BLaER1 treated with 17β-estradiol and CSF1 and Interleukin-3, amounts not matched to agents 10 nM and 100 nM (cell line): ENCODE data around the gene TRIM28.
A peak's percentile ranks its signal among the peaks of the same experiment; 100 is the strongest.

Experiments
- H3K27ac ChIP-seq, 11 experiments: shearing (Covaris generic); formaldehyde crosslinking; 2 replicates each; pipeline ENCODE4 v1.8.1; 2022
- H3K27me3 ChIP-seq, 11 experiments: shearing (Covaris generic); formaldehyde crosslinking; 2 replicates each; pipeline ENCODE4 v1.8.1; 2022
- H3K36me3 ChIP-seq, 11 experiments: shearing (Covaris generic); formaldehyde crosslinking; 2 replicates each; pipeline ENCODE4 v1.8.1; 2022
- H3K4me1 ChIP-seq, 10 experiments: shearing (Covaris generic); formaldehyde crosslinking; 2 replicates each; pipeline ENCODE4 v1.8.1; 2022
- H3K4me2 ChIP-seq, 11 experiments: shearing (Covaris generic); formaldehyde crosslinking; 2 replicates each; pipeline ENCODE4 v1.8.1; 2022
- H3K4me3 ChIP-seq, 10 experiments: shearing (Covaris generic); formaldehyde crosslinking; 2 replicates each; pipeline ENCODE4 v1.8.1; 2022
- H3K9ac ChIP-seq, 11 experiments: shearing (Covaris generic); formaldehyde crosslinking; 2 replicates each; pipeline ENCODE4 v1.8.1; 2022
- H3K9me3 ChIP-seq, 11 experiments: shearing (Covaris generic); formaldehyde crosslinking; replicated peaks in 1 of 11; 2 replicates each; pipeline ENCODE4 v1.8.1; 2022
- H4K20me1 ChIP-seq, 11 experiments: shearing (Covaris generic); formaldehyde crosslinking; 2 replicates each; pipeline ENCODE4 v1.8.1; 2022
- Cebpa-rat ChIP-seq, 11 experiments: shearing (Covaris generic); IDR thresholded peaks; 2 replicates each; pipeline ENCODE4 v1.8.1; 2022

Gene TRIM28

GRCh38 chr19:58581227-58582141, 37.6 kb downstream of the TRIM28 start:
- Histone ChIP-seq H3K4me3 (no peak overlapping the region), H3K36me3 (peaks cover 32 to 57% (median 42%) of the 10 kb centered on the region in 11 experiments), H3K9ac (no peak overlapping the region), H3K4me1 (peaks cover 36 to 44% (median 40%) of the 10 kb centered on the region in 10 experiments), H3K27me3 (no peaks in the 10 kb centered on the region), H3K9me3 (no peaks in the 10 kb centered on the region), H3K4me2 (peak overlapping the region in 1 of 11 experiments; percentile 37; a peak in 2 of 22 replicates), H3K27ac (peak overlapping the region in 2 of 11 experiments; percentile 41 to 42; a peak in 2 of 22 replicates), H4K20me1 (peaks cover 0 to 47% (median 12%) of the 10 kb centered on the region in 11 experiments; a peak in 13 of 22 replicates)
- TF ChIP-seq Cebpa-rat (IDR thresholded peaks at IDR 0.05) = no peak

GRCh38 chr19:58582985-58583384, 39.1 kb downstream of the TRIM28 start:
- TF ChIP-seq Cebpa-rat (IDR thresholded peaks at IDR 0.05) = no peak

GRCh38 chr19:58584498-58585441, 40.9 kb downstream of the TRIM28 start:
- Histone ChIP-seq H3K9me3 (no peaks in the 10 kb centered on the region), H4K20me1 (peaks cover 0 to 29% (median 12%) of the 10 kb centered on the region in 11 experiments; a peak in 13 of 22 replicates), H3K4me3 (no peak overlapping the region), H3K27me3 (no peaks in the 10 kb centered on the region), H3K9ac (no peak overlapping the region), H3K27ac (no peak overlapping the region), H3K4me1 (peaks cover 4 to 11% (median 9%) of the 10 kb centered on the region in 10 experiments), H3K36me3 (peaks cover 27 to 42% (median 37%) of the 10 kb centered on the region in 11 experiments), H3K4me2 (no peak overlapping the region)
- no peak for TF ChIP-seq Cebpa-rat (IDR thresholded peaks at IDR 0.05)

More at GRCh38 chr19:58582985-58583384, 39.1 kb downstream of the TRIM28 start:
- H4K20me1 ChIP-seq = peaks cover 0 to 45% (median 12%) of the 10 kb centered on the region in 11 experiments; a peak in 13 of 22 replicates
- H3K27me3 ChIP-seq = no peaks in the 10 kb centered on the region
- H3K27ac ChIP-seq = no peak overlapping the region
- H3K9ac ChIP-seq = no peak overlapping the region
- no peaks in the 10 kb centered on the region for H3K9me3 ChIP-seq
- H3K36me3 ChIP-seq = peaks cover 31 to 51% (median 40%) of the 10 kb centered on the region in 11 experiments
- H3K4me2 ChIP-seq = no peak overlapping the region
- no peak overlapping the region for H3K4me3 ChIP-seq
- H3K4me1 ChIP-seq = peaks cover 21 to 29% (median 26%) of the 10 kb centered on the region in 10 experiments

DNA sequence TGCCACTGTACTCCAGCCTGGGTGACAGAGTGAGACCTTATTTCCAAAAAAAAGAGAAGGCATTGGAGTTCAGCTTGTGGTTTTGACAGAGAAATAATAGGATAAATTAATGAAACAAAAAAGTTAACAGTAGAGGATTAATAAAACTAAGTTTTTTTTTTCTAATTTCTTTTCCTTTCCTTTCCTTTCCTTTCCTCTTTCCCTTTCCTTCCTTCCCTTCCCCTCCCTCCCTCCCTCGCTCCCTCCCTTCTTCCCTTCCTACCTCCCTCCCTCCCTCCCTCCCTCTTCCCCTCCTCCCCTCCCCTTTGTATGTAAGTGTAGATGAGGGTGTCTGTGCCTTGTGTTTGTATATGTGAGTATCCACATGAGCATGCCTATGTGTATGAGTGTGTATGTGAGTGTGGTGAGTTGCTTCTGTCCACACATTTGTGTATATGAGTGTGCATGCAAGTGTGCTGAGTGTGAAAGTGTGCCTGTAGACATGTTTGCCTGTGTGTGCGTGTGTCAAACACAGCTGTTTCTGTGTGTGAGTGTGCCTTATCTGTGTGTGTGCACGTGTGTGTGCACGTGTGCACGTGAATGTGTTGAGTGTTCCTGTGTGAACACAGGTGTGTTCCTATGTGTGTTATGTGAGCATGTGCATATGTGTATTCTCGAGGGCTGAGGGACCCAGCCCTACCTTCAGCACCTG, 41.7 kb downstream of the TRIM28 start:
- Histone ChIP-seq H3K9me3 (no peaks in the 10 kb centered on the region), H4K20me1 (peaks cover 0 to 29% (median 12%) of the 10 kb centered on the region in 11 experiments; a peak in 13 of 22 replicates), H3K9ac (no peak overlapping the region), H3K4me2 (no peak overlapping the region), H3K27me3 (no peaks in the 10 kb centered on the region), H3K4me1 (peaks cover 0 to 5% (median 4%) of the 10 kb centered on the region in 10 experiments; a peak in 8 of 20 replicates), H3K4me3 (no peak overlapping the region), H3K27ac (no peak overlapping the region), H3K36me3 (peaks cover 27 to 42% (median 37%) of the 10 kb centered on the region in 11 experiments)
- no peak for TF ChIP-seq Cebpa-rat (IDR thresholded peaks at IDR 0.05)

GRCh38 chr19:58586133-58586765, 42.4 kb downstream of the TRIM28 start:
- H3K27ac ChIP-seq = no peak overlapping the region
- H4K20me1 ChIP-seq = peaks cover 0 to 28% (median 12%) of the 10 kb centered on the region in 11 experiments; a peak in 13 of 22 replicates
- no peak overlapping the region for H3K4me2 ChIP-seq
- peaks cover 26 to 40% (median 35%) of the 10 kb centered on the region in 11 experiments for H3K36me3 ChIP-seq
- H3K9me3 ChIP-seq = no peaks in the 10 kb centered on the region
- H3K27me3 ChIP-seq = no peaks in the 10 kb centered on the region
- H3K4me3 ChIP-seq = no peak overlapping the region
- no peak for TF ChIP-seq Cebpa-rat (IDR thresholded peaks at IDR 0.05)
- no peak overlapping the region for H3K9ac ChIP-seq
- no peaks in the 10 kb centered on the region for H3K4me1 ChIP-seq
